Astrocyte of the hippocampus (primary cell): ENCODE measurements around the gene TRPT1.

Experiments
- DNase-seq: peaks from one replicate; pipeline ENCODE4 v3.0.0; 2011; ENCODE audit warnings: low read depth, low spot score

Gene TRPT1, protein sequence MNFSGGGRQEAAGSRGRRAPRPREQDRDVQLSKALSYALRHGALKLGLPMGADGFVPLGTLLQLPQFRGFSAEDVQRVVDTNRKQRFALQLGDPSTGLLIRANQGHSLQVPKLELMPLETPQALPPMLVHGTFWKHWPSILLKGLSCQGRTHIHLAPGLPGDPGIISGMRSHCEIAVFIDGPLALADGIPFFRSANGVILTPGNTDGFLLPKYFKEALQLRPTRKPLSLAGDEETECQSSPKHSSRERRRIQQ

DNA sequence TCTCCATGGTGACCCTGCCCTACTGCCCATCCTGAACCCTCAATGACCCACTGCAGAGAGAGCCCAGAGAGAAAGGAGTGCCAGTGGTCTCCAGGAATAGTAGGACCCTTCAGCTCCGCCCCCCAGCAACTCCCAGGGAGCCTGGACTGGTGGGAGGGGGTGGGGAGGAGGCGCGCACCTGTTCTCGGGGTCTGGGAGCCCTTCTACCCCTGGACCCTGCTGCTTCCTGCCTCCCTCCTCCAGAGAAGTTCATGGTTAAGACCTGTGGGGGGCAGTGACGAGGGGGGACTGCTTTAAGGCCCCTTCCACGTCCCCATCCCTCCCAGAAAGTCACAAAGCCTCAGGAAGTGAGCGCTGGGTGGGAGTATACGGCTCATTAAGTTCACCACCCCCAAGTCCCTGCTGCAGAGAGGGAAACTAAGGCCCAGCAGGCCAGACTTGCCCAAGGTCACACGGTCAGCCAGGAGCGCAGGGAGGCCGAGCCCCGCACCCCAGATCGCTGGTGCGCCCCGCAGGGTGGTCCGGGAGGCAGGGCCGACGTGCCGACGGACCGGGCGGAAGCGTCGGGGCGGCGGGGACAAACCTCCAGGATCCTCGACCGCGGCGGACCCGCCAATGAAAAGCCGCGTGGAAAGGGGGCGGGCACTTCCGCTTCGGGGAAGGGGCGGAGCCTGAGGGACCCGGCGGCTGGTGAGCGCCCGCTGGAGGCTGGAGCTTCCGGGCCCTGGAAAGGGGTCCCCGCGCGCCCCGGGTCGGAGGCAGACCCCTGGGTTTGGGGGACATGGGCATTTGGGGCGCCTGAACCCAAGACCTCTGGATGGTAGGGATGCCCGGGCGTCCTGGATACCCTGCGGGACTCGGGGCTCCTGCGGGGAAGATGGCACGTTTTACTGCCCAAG, at the start of gene TRPT1, which contains the start of gene NUDT22:
TRPT1 (minus strand) TSS at position 579 of the 899 bp plus-strand sequence; CDS start at position 253, 326 bp downstream.
NUDT22 (plus strand) TSS at position 667 of the 899 bp plus-strand sequence. CDS start 379 bp downstream, outside the sequence.
- DNase-seq, result peak; percentile 93

DNA sequence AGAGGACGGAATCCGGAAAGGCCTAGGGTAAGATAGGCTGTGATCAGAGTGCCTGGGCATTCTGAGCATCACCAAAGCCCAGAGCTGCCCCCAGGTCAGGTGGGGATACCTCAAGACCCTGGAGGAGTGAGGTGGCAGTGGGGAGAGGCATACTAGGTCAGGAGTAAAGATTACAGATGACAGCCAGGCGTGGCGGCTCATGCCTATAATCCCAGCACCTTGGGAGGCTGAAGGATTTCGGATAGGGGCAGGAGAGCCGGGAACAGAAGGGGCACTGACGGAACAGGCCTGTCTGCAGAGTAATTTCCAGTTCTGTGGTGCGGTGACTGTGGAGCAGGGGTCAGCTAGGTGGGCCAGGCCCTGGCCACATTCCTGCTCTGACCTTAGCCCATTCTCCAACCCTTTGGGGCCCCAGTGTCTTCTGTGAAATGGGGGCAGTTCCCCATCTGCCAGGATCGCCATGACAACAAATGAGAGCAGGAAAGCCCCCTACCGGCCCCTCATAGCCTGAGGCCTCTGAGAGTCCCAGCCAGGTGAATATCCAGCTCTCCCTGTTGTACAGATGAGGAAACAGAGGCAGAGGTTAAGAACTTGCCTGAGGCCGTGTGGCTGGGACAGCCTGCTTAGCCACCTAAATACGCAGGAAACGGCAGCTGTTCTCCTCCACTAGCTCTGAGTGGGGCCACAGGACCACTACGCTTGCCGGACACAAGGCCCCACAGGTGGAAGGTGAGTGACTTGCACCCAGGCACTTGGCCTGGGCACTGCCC, 49.2 kb upstream of the TRPT1 start:
- DNase-seq, result no peak

DNA sequence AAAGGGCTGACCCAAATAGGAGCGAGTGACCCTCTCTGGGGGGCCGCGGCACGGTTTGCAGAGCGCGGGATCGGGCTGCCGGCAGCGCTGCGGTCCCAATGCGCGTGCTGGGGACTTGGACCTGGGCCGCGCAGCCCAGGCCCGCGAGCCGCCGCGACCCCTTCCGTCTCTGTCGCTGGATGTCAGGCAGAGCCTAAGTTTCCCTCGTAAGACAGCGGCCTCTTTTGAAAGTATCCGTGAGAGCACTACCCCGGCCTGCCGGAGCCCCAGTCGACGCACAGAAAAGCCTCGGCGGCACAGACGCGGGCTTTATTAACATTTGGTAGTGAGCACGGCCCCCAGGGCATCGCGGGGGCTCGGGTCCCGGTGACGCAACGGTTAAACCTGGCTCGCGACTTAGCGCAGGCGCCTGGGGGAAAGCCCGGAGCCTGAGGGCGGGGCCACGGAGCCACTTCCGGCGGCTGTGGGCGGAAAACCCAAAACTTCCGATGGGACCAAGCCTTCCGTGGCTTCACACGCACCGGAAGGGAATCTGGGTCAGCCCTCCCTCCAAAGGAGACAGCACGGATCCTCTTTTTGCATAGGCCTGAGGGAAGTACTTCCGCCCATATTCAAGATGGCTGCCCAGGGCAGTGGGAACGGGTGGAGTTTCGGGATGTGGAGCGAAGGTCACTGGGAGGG, 43.7 kb upstream of the TRPT1 start:
- peak; percentile 100 for DNase-seq

DNA sequence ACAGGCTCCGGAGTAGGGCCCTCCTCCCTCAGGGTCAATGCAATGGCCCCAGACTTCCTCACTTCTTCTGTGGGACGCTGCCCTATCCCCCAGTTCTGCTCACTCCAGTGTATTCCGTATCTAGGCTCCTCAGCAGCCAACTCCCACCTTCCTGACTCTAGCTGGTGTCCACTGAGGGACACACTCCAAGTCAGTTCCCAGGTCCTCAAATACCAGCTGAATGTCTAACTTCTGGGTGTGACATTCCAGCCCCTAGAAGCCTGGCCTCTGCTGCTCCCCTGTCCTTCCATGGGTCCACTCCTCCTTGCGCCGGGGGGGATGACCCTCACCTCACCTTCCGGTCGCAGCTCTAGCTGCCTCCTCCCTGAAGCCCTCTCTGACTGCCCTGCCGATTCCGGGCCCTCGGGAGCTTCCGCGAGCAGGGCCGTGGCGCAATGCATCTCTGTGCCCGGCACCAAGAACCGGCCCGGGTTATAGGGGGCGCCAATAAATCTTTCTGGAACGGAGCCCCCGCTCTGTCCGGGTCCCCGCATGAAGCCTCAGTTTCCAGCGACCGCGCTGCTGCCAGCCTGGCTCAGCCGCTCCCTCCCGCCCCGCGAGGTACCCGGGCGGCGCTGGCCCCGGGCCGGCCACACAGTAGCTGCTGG, 43.0 kb upstream of the TRPT1 start:
- peak; percentile 58 for DNase-seq

DNA sequence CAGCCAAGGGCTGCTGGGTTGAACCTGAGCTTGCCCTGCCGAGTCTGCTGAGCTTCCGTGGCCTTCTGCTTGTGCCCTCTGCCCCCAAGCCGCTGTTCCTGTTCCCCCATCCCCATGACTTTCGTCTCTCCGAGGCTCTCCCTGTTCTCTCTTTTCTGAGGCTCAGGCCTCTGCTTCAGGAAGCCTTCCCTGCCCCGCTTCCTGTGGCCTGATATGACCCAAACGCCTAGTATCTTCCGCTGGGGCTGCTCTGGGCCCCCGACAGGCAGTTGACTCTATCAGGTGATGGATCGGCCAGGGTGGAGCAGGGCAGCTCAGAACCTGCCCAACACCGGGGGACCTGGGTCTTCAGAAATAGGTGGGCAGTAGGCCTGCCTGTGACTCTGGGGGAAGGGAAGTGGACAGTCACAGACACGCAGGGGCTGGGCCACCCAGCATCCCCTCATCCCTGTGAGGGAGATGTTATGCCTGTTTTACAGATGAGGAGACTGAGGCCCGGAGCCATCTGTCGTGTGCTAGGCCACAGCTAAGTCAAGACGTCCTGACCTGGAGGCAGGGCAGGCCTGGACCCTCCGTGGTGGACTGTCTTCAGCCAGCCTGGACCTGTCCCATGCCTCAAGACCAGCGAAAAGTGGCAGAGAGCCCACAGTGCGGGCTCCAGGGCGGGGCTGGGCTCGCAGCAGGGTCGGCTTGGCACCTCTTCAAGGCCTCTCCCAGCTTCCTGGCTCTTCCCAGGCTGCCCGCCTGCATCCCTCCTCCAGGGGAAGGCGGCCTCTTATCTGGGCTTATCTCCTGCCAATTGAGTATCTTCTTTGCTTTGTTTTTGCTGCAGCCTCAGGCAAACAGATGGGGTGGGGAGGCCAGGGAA, 42.3 kb upstream of the TRPT1 start:
- DNase-seq, result peak; percentile 74

DNA sequence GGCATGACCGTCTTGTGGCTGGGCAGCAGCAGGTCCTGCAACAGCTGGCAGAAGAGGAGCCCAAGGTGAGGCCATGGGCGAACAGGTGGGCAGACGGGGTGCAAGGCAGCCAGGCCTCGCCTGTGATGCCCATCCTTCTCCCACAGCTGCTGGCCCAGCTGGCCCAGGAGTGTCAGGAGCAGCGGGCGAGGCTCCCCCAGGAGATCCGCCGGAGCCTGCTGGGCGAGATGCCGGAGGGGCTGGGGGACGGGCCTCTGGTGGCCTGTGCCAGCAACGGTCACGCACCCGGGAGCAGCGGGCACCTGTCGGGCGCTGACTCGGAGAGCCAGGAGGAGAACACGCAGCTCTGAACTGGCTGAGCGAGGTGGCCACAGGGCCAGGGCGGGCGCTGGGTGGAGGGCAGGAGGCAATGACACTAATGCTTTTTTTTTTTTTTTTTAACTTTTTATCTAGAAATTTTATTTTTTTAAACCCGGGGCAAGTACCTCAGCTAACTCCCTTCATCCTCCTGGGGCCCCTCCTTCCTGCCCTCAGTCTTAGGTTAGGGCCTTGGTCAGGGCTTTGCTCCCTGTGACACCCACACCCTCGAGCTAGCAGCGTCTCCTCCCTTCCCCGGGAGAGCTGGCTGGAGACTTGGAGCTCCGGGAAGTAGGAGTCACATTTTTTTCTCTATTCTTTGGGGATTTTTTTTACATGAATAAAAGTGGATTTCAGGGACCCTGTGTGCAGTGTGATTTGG, 41.4 kb upstream of the TRPT1 start:
- no peak for DNase-seq

DNA sequence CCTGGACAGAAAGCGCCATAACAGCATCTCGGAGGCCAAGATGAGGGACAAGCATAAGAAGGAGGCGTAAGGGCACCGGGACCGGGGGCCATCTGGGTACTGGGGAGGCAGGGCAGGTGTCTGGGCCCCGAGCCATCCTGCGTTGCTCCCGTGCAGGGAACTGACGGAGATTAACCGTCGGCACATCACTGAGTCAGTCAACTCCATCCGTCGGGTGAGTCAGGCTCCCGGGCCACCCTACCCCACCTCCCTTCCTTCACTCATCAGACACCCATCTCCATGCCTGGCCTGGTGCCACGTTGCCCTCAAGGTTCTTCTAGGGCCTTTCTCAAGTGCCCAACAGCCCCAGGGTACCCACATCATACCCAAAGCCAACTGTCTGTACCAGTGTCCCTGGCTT, 40.4 kb upstream of the TRPT1 start:
- no peak for DNase-seq

DNA sequence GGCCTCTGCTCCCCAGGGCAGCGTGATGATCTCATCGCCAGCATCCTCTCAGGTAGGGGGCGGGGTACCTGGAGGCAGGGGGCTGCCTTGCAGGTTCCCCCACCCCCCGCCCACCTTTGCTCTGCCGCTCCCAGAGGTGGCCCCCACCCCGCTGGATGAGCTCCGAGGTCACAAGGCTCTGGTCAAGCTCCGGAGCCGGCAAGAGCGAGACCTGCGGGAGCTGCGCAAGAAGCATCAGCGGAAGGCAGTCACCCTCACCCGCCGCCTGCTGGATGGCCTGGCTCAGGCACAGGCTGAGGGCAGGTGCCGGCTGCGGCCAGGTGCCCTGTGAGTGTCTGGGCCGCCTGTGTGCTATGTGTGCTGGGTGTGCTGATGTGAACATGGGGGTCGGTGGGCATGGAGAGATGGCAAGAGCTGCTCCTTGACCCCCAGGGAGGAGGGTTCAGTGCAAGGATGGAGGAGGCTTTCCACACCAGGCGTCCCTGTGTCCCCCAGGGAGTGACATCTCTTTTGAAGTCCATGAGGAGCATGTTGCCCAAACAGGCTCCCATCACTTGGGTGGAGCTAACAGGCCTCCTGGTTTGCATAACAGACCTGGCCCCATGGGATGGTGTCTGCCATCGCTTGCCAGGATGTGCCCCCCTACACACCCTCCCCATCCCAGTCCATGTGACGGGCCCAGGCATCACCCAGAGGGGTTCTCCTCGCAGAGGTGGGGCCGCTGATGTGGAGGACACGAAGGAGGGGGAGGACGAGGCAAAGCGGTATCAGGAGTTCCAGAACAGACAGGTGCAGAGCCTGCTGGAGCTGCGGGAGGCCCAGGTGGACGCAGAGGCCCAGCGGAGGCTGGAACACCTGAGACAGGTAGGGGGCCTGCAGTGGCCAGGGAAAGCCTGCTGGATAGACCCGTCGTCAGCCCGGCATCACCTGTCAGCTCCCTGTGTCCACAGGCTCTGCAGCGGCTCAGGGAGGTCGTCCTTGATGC, 39.5 kb upstream of the TRPT1 start:
- DNase-seq, result no peak

DNA sequence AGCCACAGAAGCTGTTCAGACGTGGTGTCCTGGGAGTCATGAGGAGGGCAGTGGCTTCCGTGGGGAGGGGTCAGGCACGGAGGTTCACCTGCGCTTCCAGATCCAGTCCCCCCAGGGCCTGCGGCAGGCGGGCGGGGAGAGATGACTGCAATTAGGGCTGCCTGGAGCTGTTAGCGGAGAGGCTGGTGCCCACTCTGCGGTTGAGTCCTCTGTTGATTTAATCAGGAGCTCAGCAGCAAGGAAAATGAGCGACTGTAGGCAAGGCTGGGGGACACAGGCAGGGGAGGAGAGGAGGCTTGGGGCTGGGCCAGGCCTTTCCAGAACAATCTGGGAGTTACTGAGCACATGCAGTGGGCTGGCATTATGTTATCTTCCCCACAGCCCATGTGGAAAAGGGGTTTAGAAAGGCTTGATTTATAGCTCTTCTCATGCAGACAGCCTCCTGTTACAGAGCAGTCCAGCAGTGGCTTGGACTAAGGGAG, 38.4 kb upstream of the TRPT1 start:
- no peak for DNase-seq

DNA sequence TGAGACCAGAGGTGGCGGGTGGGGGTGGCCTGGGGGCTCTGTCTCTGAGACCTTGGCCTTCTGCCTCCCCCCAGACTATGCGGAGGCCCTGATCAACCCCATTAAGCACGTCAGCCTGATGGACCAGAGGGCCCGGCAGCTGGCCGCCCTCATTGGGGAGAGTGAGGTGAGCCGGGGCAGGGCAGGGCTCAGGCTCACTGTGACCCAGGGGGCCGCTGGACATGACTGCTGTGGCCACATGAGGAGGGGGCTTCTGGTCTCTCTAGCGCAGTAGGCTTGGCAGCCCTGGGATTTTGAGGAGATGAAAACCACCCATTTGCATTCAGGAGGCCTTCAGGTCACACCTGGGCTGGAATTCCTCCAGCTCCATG, 37.9 kb upstream of the TRPT1 start:
- no peak for DNase-seq

DNA sequence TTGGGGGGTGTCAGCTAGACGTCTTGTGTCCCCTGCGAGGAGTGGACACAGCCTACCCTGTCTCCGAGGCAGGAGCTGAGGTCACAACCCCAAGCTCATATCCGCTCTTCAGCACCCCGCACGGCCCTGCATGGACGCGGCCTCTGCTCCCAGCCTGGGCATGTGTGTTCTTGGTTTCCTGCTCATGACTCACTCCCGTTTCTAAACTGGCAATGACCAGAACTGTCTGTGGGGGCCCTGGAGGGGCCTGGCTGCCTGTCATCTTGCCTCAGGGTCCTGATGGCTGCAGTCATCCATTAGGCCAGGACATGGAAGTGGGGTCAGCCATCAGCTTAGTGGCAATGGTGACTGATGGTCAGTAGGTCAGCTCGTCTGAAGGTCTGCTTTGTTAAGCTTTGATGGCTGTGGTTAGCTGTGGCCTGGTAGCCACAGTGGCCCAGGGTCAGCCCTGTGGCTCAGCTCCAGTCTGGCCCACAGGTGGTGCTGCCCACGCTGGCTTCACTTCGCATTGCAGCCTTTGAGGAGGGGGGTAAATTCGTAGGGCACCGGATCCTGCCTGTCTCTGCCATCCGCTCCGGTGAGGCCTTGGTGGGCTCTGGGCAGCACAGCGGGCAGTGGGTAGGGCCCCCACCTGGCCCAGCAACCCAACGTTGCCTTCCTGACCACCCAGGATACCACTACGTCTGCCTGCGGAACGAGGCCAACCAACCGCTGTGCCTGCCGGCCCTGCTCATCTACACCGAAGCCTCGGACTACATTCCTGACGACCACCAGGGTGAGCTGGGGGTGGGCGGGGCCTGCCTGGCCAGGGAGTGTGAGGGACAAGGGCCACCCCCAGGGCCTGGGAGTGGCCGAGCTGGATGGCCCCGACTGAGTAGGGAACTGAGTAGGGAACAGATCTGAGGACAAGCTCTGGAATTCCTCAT, 37.3 kb upstream of the TRPT1 start:
- DNase-seq, result peak; percentile 64

DNA sequence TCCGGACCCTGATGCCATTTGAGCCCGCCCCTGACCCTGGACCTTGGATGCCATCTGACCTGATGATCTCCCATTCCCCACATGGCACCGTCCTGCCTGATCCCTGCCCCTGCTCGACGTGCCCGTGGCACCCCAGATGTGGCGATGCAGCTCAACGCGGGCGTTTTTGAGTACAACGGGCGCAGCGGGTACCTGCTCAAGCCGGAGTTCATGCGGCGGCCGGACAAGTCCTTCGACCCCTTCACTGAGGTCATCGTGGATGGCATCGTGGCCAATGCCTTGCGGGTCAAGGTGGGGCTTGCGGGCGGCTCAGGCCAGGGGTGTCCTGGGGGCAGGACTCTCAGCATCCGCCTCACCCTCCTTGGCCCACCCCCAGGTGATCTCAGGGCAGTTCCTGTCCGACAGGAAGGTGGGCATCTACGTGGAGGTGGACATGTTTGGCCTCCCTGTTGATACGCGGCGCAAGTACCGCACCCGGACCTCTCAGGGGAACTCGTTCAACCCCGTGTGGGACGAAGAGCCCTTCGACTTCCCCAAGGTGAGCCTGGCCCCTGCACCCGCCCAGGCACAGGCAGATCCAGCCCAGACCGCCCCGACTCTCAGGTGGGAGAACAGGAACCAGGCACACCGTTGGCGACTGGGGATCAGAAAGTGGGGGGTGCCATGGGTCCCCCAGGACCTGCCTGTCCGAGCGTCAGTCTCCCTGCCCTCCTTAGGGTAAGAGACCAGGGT, 36.5 kb upstream of the TRPT1 start:
- no peak for DNase-seq

DNA sequence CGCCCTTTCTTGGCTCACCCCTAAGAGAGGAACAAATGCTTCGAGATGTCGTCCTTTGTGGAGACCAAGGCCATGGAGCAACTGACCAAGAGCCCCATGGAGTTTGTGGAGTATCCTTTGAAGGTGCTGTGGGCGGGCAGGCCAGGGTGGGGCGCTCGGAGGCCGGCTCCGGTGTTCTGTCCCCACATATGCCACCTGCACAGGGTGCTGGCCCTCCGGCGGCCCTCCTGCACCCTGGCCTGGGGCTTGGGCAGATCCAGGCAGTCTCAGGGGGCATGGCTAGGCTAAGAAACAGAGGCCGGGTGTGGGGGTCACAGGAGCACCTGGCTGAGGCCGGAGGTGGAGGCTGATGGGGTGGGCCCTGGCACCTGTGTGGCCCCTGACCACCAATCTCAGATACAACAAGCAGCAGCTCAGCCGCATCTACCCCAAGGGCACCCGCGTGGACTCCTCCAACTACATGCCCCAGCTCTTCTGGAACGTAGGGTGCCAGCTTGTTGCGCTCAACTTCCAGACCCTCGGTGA, 35.6 kb upstream of the TRPT1 start:
- no peak for DNase-seq

DNA sequence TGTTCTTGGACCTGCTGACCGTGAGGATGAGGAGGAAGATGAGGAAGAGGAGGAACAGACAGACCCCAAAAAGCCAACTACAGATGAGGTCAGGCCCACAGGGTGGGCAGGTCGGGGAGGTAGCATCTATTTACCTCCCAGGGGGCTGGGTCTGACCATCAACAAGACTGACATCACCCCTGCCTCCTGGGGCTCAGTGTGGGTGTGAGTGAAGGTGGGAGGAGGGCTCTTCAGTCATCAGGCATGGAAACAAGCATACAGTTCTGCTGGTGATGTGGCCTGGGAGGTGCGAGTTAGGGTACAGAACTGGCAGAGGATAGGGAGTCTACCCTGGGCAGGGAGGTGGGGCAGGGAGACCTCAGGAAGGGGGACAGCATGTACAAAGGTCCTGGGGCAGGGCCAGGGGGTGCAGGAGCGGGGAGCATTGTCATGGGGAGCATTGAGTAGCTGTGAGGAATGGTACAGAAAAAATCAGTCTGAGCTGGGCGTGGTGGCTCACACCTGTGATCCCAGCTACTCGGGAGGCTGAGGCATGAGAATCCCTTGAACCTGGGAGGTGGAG, 34.2 kb upstream of the TRPT1 start:
- no peak for DNase-seq

DNA sequence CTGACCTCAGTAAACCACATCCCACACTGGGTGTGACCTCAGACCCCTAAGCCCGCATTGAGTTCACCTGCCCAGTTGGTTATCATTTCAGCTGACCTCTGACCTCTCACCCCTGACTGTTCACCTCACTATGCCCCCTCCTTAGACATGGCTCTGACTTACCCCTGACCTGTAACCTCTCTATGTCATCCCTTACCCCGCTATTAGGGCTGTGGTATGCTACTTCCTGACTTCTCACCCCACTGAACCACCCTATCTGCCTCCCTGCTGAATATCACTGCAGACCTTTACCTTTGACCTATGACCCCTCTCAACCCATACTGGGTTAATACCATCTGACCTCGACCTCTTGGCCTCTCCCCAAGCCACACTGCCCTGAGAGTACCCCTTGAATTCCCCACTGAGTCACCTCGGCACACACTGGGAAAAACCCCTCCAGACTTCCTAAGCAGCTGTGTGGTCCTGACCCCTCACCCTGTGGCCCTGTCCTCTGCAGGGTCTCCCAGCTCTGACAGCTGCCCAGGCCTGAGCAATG, 33.6 kb upstream of the TRPT1 start:
- no peak for DNase-seq
